Glutamatergic neuron (in vitro differentiated cells): Measurements from ENCODE around the gene FAXDC2. TPM values are rescaled to one million over a fixed set of nuclear protein-coding genes. Genes with fewer than 3 reads are reported as not detected.

Experiments used
- DNase-seq: peaks from one replicate; pipeline ENCODE4 v3.0.0; 2022
- H3K27ac Mint-ChIP-seq: one replicate; pipeline ENCODE4 v1.8.0; 2020; ENCODE audit warnings: mild to moderate bottlenecking, mixed read lengths, inconsistent platforms; ENCODE audit not compliant: unreplicated experiment
- H3K27me3 Mint-ChIP-seq: one replicate; pipeline ENCODE4 v1.8.0; 2020; ENCODE audit warnings: mild to moderate bottlenecking, moderate library complexity, mixed read lengths, inconsistent platforms; ENCODE audit not compliant: unreplicated experiment
- H3K36me3 Mint-ChIP-seq: one replicate; pipeline ENCODE4 v1.8.0; 2020; ENCODE audit warnings: mild to moderate bottlenecking, mixed read lengths, inconsistent platforms; ENCODE audit not compliant: unreplicated experiment
- H3K4me1 Mint-ChIP-seq: one replicate; pipeline ENCODE4 v1.8.0; 2020; ENCODE audit warnings: mild to moderate bottlenecking, low read depth, mixed read lengths, inconsistent platforms; ENCODE audit not compliant: unreplicated experiment
- H3K4me3 Mint-ChIP-seq: one replicate; pipeline ENCODE4 v1.8.0; 2020; ENCODE audit warnings: mild to moderate bottlenecking, mixed read lengths, inconsistent platforms; ENCODE audit not compliant: unreplicated experiment
- H3K9me3 Mint-ChIP-seq: one replicate; pipeline ENCODE4 v1.8.0; 2020; ENCODE audit warnings: mild to moderate bottlenecking, moderate library complexity, mixed read lengths, inconsistent platforms; ENCODE audit not compliant: unreplicated experiment
- CTCF ChIP-seq: fragments of 200-600 bp; sonication (generic); IDR thresholded peaks from one replicate; pipeline ENCODE4 v1.5.0; 2021; ENCODE audit not compliant: partially characterized antibody, unreplicated experiment
- total RNA-seq: library from RNA; stranded (reverse); fragmentation: NEBNext Ultra II Directional; extraction: Animal tissue kit (Norgen Biotek cat#: 25700); gene quantifications from one replicate; pipeline ENCODE4 v1.2.1, GENCODE V29; 2021; ENCODE audit not compliant: unreplicated experiment

Gene FAXDC2
- total RNA-seq, 1 donor from 2014 or later, result 0.66 TPM

GRCh38 chr5:154896562-154897165 is 46.3 kb upstream of the FAXDC2 start:
- Mint-ChIP-seq H3K27me3 (peaks cover 2% of the 10 kb centered on the region), H3K4me1 (no peaks in the 10 kb centered on the region), H3K27ac (no peak overlapping the region), H3K36me3 (no peaks in the 10 kb centered on the region), H3K9me3 (no peaks in the 10 kb centered on the region), H3K4me3 (no peak overlapping the region)
- DNase-seq, result no peak
- TF ChIP-seq CTCF, result no peak

- Mint-ChIP-seq H3K4me3 (no peak overlapping the region), H3K9me3 (no peaks in the 10 kb centered on the region), H3K27me3 (peaks cover 2% of the 10 kb centered on the region), H3K36me3 (no peaks in the 10 kb centered on the region), H3K4me1 (no peaks in the 10 kb centered on the region), H3K27ac (no peak overlapping the region)
- no peak for TF ChIP-seq CTCF
- no peak for DNase-seq
Measured at GRCh38 chr5:154895606-154896561, 45.5 kb upstream of the FAXDC2 start.

GRCh38 chr5:154893381-154893780 is 43.0 kb upstream of the FAXDC2 start:
- Mint-ChIP-seq H3K27me3 (peaks cover 2% of the 10 kb centered on the region), H3K9me3 (no peaks in the 10 kb centered on the region), H3K36me3 (peaks cover 6% of the 10 kb centered on the region), H3K4me1 (no peaks in the 10 kb centered on the region), H3K27ac (no peak overlapping the region), H3K4me3 (no peak overlapping the region)
- DNase-seq, result no peak
- TF ChIP-seq CTCF, result no peak

- Mint-ChIP-seq H3K27me3 (peaks cover 2% of the 10 kb centered on the region), H3K4me3 (no peak overlapping the region), H3K4me1 (no peaks in the 10 kb centered on the region), H3K36me3 (peaks cover 7% of the 10 kb centered on the region), H3K27ac (no peak overlapping the region), H3K9me3 (no peaks in the 10 kb centered on the region)
- no peak for DNase-seq
- TF ChIP-seq CTCF, result no peak
Measured at GRCh38 chr5:154892369-154892771, 42.0 kb upstream of the FAXDC2 start.

- Mint-ChIP-seq H3K9me3 (peaks cover 4% of the 10 kb centered on the region), H3K27ac (no peak overlapping the region), H3K27me3 (peaks cover 4% of the 10 kb centered on the region), H3K4me3 (no peak overlapping the region), H3K36me3 (peaks cover 46% of the 10 kb centered on the region), H3K4me1 (no peaks in the 10 kb centered on the region)
- no peak for DNase-seq
- TF ChIP-seq CTCF, result no peak
Measured at GRCh38 chr5:154885439-154885838, 35.0 kb upstream of the FAXDC2 start.
